ENCODE data around the gene CMTR1.
"Not testable (repeated sequence)": the region's sequence is repeated elsewhere in the genome, so short reads cannot be mapped to it uniquely, and the experiment has no call there.

CMTR1 gene

DNA sequence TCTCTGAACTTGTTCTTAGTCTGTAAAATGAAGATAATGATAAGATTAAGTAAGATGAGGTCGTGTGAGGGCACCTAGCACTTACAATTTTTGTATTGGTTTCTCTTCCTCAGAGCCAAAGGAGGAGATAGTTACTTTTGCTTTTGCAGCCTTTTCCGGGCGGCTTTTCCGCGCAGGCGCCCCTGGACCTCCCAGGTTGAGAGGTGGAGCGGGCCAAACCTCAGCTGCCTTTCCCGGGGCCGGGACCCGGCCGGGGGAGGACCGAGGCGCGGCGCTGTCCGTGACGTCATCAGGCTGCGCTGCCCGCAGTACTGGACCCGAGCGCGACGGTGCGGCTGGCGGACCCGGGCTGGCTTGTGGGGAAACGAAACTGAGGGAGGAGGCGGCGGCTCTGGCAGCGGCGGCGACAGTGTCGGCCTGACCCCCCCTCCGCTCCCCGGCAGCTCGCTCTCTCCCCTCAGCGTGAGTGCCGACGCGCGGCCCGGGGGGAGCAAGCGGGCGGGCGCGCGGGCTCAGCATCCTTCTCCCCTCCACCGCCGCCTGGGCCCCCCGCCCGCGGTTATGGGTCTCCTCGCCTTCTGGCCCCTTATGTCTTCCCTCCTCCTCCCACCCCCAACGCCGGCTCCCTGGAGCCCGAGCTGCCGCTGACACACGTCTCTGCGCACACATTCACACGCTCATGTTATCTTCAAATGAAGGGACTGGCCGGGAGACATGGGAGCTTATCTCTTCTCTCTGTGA, at the start of gene CMTR1:
Gene CMTR1, plus strand, starts transcription at position 306 of the 741 bp plus-strand sequence. CDS start 2,409 bp downstream, outside the sequence.
- DNase-seq (ENCODE audit: low read depth in 2 of 2) = peak; percentile 96 to 97

DNA sequence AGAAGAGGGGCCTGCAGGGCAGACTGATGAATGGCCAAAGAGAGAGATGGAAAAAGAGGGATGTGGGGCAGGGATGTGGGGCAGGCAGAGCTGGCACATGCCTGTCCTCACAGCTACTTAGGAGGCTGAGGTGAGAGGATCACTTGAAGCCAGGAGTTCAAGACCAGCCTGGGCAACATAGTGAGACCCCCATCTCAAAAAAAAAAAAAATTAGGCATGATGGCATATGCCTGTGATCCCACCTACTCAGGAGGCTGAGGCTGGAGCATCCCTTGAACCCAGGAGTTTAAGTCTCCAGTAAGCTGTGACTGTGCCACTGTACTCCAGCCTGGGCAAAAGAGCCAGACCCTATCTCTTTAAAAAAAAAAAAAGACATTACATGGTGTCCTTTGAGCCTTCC, 44.4 kb upstream of the CMTR1 start:
- no peak for DNase-seq (ENCODE audit: low read depth in 2 of 2)

DNA sequence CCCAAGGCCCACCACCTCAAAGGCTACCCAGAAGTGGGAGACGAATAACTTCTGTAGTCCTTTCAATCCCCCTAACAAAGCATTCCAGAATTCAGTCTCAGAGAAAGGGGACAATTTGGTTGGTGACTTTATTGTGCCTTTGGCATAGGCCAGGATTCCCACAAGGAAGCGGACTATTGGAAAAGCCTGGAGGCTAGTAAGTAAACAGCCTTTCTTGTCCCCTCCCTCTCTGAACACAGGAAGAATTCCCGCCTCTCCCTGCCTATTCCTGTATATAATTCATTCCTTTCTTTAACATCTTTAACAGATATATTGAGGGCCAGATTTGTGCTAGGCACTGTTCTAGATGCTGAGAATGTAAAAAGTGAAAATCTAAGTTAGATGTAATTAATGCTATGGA, 43.2 kb upstream of the CMTR1 start:
- DNase-seq (ENCODE audit: low read depth in 2 of 2) = no peak

- DNase-seq (ENCODE audit: low read depth in 2 of 2) = no peak
These were observed 41.9 kb upstream of the CMTR1 start for GRCh38 chr6:37391120-37391519.

DNA sequence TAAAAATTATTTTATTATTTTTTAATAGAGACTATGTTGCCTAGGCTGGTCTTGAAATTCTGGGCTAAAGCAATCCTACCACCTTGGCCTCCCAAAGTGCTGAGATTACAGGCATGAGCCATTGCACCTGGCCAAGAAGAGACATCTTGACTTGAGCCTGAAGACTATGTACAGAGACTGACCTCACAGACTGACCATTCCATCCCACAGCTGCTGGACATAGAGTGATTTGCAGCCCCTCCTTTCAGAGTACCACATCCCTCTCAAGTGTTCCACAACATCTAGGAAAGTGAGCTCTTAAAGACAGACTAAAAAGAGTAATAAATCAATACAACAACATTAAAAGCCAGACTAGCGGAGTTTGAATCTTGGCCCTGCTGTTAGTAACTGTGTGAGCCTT, 40.2 kb upstream of the CMTR1 start:
- no peak for DNase-seq (ENCODE audit: low read depth in 2 of 2)

DNA sequence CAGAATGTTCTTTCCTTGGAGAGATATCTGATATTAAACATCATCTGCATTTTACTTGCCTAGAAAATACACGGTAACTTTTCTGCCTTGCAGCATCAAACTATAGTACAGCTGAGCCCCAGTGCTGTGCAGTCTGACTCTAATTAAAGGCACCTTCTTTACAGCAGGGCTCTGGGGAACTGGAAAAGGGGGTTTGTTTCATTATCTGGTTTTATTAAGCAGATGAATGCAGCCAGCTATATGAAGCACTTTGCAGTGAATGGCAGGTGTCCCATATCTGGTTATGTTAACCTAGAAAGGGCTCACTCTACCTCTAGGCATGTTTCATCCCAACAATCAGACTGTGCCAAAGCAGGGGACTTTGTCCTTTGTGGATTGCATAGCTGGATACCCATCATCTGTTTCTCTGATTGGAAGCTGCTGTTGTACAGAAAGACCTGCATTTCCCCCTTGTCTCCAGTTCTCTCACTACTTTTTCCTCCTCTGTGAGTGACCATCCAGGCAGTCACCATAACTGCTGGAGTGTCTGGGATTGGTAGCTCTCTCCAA, 39.6 kb upstream of the CMTR1 start:
- no peak for DNase-seq (ENCODE audit: low read depth in 2 of 2)

DNA sequence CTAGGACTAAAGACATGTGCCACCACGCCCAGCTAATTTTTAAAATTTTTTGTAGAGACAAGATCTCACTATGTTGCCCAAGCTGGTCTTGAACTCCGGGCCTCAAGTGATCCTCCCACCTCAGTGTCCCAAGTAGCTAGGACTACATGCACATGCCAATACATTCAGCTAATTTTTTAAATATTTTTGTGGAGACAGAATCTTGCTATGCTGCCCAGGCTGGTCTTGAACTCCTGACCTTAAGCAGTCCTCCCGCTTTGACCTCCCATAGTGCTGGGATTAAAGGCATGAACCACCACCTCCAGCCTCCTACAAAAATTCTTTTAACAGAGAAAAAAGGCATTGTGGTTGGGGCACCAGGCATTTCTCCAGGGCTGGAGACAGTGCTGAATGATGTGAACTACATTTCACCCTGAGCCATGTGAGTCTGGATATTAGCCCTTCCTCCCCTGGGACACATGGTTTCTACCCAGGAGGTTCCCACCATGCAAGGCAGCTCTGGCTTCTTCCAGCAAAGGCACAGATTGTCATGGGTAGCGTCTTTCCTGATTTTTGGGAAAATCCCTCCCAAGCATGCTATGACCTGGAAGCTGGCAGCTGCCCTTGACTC, 36.3 kb upstream of the CMTR1 start:
- no peak for DNase-seq (ENCODE audit: low read depth in 2 of 2)

DNA sequence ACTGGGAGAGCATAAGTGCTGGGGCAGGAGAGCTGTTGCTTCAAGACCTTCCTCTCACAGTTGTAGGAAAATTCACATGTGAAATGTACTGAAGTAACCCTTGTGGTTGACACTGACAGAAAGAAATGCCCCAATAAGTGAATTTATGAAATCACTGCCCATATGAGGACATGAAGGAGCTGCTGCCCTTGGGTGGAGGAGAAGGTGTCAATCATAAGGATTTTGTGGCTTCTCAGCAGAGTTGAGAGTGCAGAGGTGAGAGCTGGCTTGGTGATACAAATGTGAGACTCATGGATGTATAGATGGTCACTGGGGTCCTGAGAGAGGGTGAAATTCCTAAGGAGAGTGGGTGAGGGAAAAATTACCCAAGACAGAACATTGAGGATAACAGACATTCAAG, 33.9 kb upstream of the CMTR1 start:
- DNase-seq (ENCODE audit: low read depth in 2 of 2) = no peak

DNA sequence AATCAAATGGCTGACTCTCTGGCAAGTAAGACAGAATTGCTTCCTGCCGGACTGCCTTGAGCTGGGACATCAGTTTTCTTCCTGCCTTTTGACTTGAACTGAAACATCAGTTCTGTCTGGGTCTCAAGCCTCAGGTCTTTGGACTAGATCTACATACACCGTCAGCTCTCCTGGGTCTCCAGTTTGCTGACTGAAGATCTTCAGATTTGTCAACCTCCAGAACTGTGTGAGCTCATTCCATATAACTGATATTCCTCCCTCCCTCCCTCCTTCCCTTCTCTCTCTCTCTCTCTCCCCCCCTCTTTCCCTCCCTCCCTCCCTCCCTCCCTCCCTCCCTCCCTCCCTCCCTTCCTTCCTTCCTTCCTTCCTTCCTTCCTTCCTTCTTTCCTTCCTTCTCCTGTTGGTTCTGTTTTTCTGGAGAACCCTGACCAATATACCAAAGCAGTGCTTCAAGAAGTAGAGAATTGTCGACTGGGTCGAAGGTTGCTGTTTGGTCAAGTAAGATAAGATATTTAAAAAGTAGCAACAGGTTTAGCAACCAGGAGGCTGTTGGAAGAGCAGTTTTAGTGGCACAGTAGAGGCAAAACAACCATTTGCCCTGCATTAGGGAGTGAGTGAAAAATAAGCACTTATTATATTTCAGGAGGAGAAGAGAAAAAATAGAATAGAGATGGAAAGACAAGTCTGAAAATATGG, 33.1 kb upstream of the CMTR1 start:
- DNase-seq (ENCODE audit: low read depth in 2 of 2) = no peak

GRCh38 chr6:37401658-37402057, 31.4 kb upstream of the CMTR1 start:
- DNase-seq (ENCODE audit: low read depth in 2 of 2) = not testable (repeated sequence)

DNA sequence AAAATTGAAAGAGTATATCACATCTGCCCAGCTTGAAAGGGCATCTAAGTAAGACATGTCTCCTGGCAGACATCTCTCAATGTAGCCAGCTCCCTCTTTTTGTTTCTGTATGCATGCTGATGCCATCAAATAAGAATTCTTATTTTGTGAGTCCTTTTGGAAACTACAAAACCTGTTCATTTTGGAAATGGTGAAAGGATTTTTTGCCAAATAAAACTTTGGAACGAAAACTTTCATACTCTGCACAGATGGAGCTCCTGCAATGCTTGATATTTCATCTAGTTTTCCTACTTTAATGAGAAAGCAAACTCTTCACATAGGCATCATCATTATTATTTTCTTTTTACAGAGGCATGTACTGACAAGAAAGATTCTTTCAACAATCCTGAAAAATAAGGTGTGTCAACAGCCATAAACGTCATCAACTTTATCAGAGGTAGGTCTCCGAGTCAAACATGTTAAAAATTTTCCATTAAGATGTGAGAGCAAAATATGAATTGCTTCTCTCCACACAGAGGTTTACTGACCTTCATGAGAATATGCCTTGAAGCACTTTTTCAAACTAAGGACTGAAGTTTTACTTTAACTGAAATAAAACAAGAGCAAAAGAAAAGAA, 26.2 kb upstream of the CMTR1 start:
- no peak for DNase-seq (ENCODE audit: low read depth in 2 of 2)

- no peak for DNase-seq (ENCODE audit: low read depth in 2 of 2)
These were observed 25.1 kb upstream of the CMTR1 start for GRCh38 chr6:37407948-37408347.

- DNase-seq (ENCODE audit: low read depth in 2 of 2) = no peak
These were observed 23.5 kb upstream of the CMTR1 start for GRCh38 chr6:37409501-37409900.

GRCh38 chr6:37417393-37417792, 15.6 kb upstream of the CMTR1 start:
- no peak for DNase-seq (ENCODE audit: low read depth in 2 of 2)

DNA sequence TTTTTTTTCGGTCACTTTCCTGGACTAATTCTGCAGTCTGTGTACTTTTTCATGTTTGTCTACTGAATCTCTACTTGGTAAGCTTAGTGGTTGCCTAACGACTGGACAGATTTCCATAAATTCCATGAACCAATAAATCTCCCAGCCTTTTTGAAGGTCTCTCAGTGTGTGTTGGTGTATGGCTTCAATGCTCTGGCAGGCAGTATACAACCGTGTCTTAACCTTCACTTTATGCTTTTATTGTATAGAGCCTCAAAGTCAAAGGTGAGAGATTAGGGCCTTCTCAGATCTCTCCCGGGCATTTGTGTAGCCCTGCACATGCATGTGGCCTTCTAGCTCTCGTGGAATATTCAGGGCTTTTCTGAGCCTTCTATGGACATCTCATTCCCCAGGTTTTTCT, 14.3 kb upstream of the CMTR1 start:
- no peak for DNase-seq (ENCODE audit: low read depth in 2 of 2)

DNA sequence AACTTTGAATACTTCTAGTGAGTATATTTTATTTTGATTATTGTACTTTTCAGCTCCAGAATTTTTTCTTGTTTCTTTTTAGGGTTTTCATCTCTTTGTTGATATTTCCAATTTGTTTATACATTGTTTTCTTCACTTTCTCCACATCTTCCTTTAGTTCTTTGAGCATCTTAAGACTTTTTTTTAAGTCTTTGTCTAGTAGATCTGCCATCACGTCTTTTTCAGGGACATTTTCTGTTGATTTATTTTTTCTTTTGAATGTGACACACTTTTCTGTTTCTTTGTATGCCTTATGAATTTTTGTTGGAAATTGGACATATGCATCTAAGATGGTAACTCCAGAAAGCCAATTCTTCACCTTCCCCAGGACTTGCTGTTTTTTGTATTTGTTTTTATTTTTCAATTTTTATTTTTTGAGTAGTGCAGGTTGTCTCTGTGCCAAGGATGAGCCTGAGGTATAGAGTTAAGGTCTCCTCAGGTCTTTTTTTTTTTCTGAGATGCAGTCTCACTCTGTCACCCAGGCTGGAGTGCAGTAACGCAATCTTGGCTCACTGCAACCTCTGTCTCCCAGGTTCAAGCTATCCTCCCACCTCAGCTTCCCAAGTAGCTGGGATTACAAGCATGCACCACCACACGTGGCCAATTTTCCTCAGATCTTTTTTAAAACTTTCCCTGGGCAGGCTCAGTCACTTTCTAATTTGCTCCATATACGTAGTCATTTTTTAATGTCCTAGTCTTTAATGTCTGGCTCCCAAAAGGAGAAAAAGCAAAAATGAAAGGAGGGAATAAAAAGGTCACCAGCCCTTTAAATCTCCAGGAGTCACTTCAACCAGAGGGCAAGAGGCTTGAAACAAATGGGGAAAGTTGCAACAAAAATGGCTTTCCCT, 6.7 kb upstream of the CMTR1 start:
- DNase-seq (ENCODE audit: low read depth in 2 of 2) = no peak

DNA sequence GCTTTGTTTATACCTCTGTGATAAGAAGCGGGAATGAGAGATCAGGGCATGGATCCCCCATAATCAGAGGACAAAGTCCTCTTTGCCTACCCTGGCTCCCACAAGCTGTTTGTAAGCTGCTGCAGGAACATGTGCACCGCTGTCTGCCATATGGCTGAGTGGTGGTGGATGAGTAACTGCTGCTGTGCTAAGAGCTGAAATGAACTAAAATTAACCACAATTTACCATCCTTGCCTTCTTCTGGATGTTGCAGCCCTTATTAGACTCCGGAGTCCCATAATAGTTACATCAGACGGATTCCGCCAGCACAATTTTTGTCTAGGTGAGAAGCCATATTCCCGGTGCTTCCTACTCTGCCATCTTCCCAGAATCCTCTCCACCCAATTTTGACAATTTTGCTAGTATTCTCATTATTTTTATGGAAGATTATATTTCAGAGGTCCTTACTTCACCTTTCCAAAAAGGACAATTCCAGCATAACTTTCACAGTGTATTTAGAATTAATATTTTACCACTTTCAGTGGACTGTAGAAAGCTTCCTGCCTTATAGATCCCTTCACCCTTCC, 6.0 kb upstream of the CMTR1 start:
- DNase-seq (ENCODE audit: low read depth in 2 of 2) = no peak

DNA sequence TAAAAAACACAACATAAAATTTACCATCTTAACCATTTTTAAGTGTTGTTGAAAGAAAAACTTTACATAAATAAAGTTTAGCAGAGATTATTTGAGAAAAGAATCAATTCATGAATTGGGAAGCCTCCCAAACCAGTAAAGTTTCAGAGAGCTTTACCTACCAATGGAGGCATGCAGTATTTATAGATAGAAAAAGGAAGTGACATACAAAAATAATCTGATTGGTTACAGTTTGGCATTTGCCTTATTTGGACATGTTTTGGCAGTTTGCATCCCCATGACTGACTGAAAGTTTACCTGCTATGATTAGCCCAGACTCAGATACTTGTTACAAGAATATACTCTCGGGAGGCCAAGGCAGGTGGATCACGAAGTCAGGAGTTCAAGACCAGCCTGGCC, 3.7 kb upstream of the CMTR1 start:
- DNase-seq (ENCODE audit: low read depth in 2 of 2) = no peak

GRCh38 chr6:37432590-37432915, 468 bp upstream of the CMTR1 start:
- DNase-seq (ENCODE audit: low read depth in 2 of 2) = no peak

DNA sequence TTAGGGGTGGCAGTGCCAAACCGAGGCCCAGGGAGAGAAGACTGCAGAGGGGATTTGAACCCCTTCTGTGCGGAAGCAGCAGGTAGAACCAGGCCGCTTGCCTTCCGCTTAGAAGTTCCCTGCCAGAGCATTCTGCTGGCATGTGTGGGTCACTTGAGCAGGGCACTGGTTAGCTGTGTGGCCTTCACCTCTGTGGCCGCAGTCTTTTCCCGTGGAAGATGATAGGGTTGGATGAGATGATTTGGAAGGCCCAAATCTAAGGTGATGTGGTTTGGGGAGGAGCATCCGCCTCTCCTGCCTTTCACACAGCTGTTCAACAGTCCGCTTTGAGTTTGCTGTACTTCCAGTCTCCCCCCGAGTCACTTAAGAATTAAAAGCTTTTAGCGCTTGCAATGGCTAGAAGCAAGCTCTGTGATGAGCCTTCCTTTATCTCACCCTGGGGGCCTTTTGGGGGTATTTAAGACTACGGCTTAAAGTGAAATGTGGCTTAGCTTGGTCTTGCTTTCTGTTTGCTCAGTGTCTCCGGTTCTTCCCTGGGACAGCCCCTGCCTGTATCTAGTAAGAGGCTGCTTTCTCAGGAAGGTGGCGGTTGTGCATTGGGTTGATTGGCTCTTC, 743 bp downstream of the CMTR1 start:
- DNase-seq (ENCODE audit: low read depth in 2 of 2) = peak; percentile 8 to 22

DNA sequence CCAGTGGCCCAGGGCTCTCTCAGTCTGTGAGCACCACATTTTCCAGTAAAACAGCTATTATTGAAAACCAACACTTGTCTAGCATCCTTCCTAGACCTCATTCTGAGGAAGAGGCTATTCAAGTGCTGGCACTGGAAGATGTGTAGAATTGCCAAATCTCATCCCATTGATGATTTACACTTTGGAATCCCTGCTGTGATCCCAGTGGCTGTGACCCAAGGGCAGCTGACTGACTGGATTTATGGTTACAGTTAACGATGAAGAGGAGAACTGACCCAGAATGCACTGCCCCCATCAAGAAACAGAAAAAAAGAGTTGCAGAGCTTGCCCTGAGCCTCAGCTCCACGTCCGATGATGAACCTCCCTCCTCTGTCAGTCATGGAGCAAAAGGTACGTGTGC, 2.4 kb downstream of the CMTR1 start:
- DNase-seq (ENCODE audit: low read depth in 2 of 2) = no peak

All from stimulated activated CD8-positive, alpha-beta memory T cell treated with anti-CD3 and anti-CD28 coated beads, Interleukin-2, amount 100 ng/mL, for 48 hours (primary cell).